Smooth muscle cell of the umbilical artery (primary cell): ENCODE measurements around the gene AMER1. TPM values are rescaled to one million over a fixed set of nuclear protein-coding genes. Genes with fewer than 3 reads are reported as not detected.

ENCODE experiments used
- total RNA-seq: library from RNA; depleted of rRNA; stranded (reverse); fragments of >200 nt; gene quantifications from 2 replicates; pipeline ENCODE4 v1.2.3, GENCODE V29; 2014

The AMER1 gene
- 1.5 and 3.1 TPM in 2 replicates for total RNA-seq

GRCh38 chrX:64205441-64205734, at the start of gene AMER1:
Gene AMER1, minus strand, starts transcription at chrX:64205708. Its CDS starts 12,422 bp downstream, at chrX:64193286.

GRCh38 chrX:64230123-64230970, 24.8 kb upstream of the AMER1 start, which contains the start of gene ASB12:
Gene ASB12, minus strand, starts transcription at chrX:64230607. Its CDS starts 4,957 bp downstream, at chrX:64225650.

Other genes with a start within 250 kb of the AMER1 start
- gene ASB12, start 24.9 kb upstream of the AMER1 start, total RNA-seq, result not detected in 2 replicates
- not detected in 2 replicates for gene MTMR8, start 189.7 kb upstream of the AMER1 start, total RNA-seq